GM19455 (cell line): Measurements from ENCODE around the gene COX19.

Experiments used
- ATAC-seq: cut with Tn5 transposase; IDR thresholded peaks from one replicate; pipeline ENCODE4 v1.9.1; 2021; ENCODE audit not compliant: unreplicated experiment

Gene COX19, protein sequence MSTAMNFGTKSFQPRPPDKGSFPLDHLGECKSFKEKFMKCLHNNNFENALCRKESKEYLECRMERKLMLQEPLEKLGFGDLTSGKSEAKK

DNA sequence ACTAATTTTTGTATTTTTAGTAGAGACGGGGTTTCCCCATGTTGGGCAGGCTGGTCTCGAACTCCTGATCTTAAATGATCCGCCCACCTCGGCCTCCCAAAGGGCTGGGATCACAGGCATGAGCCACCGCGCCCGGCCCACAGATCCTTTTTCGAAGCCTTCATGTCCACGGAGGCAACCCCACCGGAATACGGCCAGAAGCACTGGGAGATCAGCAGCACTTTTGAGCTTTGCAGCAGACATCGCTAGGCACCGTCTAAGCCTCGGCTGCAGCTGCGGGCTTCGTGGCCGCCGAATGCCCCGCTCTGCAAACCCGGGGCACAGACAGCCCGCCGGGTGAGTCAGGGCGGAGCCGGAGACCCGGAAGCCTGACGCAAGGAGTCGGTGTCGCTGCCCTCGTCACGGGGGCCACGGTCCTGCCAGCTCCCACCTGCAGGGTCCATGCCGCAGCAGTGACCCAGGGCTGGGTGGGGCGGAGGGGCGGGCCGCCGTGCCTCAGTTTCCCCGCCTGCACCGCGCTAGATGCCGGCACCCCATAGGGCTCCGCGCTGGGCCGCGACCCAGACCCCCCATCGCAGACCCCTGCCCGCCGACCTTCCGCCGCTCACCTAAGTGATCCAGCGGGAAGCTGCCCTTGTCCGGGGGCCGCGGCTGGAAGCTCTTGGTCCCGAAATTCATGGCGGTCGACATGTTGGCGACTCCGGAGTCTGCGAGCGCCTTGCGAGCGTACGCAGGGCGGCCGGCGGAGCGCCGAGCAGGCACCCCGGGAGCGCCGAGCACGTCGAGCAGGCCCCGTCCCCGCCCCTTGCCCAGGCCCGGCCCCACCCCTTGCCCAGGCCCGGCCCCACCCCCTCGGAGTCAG, at the start of gene COX19:
Gene COX19, minus strand, starts transcription at position 730 of the 862 bp plus-strand sequence. Its CDS starts 40 bp downstream, at position 690.
- peak; percentile 74 for ATAC-seq

DNA sequence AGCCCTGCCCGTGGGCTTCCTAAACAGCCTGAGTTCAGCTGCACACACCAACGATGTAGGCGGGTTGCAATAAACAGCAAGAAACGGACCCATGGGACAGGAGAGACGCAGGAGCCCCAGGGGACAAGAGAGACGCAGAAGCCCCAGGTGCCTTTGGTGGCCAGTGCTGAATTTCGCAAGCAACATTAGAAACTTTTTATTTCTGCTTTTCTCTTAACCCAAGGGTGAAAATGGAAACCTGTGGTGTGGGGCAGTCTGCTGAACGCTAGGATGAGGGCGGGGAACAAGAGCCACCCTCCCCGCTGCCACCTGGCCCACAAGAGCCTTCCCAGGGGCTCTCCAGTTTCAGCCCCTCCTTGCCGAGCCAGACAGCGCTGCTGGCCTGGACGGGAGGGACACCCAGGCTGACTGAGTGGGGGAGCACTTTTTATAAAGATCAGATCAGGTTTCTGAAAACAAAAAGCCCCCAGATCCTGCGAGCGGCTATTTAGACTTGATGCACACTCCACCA, 49.0 kb upstream of the COX19 start:
- ATAC-seq = peak; percentile 51

DNA sequence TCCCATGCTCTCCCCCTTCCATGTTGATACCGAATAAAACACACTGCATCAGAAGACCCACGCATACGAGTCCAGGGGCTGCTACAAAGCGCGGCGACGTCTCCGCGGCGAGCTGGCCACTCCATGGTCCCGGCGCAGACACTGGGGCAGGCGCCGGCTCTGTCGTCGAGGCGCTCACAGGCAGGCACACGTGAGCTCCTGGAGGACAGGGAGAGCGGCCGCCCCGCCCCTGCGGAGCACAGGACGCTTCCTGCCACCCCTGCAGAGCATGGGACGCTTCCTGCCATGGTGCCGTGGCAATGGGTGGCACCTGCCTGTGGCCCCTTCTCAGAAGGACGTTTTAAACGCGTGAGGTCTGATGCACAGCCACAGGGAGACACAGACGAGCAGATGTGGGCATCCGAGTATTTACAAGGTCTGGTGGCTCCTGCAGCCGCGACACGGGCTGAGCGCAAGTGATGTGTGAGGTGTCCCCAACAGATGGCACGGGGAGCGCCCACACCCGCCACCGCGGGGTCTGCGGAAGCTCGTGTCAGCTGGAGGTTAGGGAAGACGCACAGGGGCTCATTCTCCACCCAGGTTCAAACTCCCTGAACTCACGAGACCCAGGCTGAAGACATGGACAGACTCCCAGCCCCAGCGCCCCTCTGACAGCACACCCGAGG, 47.6 kb upstream of the COX19 start:
- ATAC-seq = no peak

DNA sequence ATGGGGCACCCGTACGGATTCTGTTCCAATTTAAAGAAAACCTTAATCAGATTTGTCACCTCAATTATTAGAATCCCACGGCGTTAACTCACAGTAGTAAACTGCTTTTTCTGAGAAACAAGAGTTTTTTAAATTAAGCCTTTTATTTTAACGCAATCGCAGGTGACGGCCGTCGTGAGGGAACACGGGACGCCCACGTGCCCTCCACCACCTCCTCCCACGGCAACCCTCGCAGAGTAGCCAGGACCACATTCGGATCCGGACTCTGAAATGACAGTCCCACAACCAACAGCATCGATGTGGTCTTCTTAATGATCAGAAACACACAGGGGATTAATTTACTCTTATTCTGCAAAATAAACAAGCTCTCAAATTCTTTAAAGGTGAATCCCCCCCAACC, 47.0 kb upstream of the COX19 start:
- no peak for ATAC-seq

DNA sequence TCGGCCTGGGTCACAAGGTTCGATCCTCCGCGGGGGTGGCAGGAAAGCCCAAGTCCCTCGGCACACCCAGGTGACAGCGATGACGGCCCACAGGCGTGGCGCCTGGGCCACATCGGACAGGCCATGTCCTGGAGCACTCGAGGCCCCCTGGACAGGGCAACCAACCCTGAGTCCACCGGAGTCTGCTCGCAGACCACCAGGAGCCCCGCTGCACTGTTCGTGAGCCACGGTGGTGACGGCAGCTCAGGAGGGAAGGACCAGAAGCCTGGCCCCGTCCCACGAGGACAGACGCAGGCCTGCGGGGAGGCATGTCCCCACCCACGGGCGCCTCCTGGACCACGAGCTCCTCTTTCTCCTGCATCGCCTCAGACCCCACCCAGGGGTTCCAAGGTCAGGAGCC, 46.6 kb upstream of the COX19 start:
- no peak for ATAC-seq

DNA sequence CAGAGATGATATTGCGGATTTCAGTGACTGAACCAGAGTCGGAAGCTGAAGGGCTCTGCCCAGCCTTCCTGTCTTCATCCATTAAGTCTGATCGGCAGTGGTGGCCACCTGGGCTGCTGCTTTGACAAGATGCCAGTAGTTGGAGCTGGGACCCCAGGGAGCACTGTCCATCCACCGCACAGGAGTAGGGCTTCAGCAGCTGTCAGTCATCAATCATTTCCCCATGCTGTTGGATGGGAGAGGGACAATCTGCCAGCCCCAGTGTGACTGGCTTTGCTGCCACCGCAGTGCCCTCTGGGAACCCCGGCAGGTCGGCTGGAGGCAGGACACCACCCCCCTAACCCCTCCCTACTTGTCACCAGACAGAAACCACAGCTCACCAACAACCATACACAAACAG, 46.0 kb upstream of the COX19 start:
- ATAC-seq = no peak

DNA sequence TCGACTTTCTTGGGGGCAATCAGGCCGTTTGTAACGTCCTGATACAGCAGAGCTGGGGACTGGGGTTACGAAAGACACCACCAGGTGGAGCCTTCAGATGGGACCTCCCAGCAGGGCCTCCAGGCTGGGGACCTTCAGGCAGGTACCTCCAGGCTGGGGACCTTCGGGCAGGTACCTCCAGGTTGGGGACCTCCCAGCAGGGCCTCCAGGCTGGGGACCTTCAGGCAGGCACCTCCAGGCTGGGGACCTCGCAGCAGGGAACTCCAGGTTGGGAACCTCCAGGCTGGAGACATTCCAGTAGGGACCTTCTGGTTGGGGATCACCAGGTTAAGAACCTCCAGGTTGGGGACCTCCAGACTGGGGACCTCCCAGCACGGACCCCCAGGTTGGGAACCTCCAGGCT, 45.5 kb upstream of the COX19 start:
- ATAC-seq = no peak

DNA sequence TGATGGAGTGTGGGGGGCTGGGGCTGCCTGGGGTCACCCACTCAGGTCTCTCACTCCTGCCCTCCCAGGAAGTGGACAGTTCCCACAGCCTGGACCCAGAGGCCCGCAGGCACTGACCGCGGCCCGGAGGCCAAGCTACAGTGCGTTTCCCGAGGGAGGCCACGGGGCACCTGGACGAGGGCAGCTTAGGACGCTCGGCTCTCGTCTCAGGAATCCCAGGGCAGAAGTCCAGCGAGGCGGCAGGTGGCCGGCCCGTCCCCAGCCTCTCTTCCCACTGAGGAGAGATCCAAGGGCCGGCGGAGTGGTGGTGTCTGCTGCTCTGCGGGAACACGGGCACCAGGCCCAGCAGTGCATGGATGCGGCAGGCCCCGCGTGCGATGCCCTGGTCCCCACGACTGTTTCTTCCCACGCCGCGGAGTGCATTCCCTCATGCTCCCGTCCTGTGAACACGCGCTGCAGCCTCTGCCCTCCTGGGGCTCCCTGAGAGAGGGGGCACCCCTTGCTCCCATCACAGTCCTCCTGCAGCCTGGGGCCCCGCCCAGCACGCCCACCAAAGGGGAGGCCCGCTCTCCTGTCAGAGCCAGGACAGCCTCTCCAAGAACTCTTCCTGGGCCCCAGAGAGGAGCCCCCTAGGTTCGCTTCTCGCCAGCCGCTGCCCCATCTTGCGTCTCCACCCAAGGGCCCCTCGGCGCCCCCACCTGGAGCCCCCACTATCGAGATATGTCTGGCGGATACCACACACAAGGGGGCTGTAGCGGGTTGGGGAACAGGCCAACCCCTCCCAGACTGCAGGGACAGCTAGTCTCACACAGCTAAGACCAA, 44.7 kb upstream of the COX19 start:
- ATAC-seq = no peak

DNA sequence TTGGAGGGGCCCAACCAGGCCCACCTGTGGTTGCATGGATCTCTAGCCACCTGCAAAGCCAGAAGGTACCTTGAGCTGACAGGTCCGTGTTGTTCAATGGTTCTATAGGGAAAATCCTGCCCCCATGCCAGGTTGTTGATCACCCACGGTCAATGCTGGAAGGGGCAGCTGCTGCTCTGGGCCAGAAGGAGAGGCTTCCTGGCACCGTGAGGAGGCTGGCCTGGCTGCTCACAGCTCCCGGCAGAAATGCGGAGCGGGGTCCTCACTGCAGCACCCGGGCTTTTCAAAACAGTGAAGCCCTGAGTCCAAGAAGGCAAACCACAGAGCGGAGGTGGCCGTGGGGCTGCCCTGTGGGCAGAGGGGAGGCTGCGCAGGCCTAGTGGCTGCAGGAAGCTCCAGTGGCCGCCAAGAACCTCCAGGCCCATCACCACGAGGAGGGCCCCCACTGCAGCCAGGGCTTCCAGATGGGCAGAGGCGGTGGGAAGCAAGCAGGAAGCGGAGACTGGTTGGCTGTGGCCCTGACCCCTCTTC, 44.0 kb upstream of the COX19 start:
- no peak for ATAC-seq

DNA sequence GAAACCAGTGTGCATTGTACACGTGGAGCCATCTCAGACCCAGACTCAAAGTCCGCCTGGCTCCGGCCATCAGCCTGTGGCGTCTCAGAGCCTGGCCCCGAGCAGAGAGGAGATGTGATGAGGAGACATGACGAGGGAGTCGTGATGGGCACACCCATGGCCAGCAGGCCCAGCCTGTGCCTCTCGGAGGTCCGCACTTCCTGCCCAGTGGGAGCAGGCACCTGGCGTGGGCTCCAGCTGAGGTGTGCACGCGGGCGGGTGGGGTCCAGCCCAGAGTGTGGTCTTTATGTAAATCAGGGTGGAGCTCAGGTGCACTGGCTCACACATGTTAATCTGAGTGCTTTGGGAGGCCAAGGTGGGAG, 43.0 kb upstream of the COX19 start:
- no peak for ATAC-seq

DNA sequence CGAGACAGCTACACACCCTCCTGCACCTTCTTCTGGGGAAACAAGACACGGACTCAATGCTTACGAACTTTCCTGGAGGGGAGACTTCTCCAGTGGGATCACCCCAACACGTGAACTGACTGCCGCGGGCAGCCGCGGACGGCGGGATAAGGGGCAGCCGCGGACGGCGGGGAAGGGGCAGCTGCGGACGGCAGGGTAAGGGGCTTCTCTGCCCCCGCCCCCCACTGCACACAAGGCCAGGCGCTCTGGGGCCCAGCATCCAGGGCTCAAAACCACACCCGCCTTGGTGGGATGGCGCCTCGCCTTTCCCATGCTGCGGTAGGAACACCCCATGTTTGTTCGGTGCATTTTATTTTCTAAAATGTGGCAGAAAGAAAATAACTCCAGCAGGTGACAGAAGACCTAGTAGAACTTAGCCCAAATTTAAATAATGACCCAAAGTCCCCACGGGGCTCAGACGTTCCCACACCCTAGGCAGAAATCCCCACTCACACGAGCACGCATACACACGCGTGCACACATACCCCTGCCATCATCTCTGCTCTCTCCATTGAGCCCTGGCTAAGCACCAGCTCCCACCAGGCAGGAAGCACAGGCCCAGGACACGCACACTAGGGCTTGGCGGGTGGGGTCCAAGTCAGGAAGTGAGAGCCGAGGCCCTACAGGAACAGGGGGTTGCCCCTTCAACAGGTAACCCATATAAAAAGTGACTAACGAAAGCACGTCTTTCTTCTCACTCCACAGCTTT, 42.4 kb upstream of the COX19 start:
- ATAC-seq = no peak

DNA sequence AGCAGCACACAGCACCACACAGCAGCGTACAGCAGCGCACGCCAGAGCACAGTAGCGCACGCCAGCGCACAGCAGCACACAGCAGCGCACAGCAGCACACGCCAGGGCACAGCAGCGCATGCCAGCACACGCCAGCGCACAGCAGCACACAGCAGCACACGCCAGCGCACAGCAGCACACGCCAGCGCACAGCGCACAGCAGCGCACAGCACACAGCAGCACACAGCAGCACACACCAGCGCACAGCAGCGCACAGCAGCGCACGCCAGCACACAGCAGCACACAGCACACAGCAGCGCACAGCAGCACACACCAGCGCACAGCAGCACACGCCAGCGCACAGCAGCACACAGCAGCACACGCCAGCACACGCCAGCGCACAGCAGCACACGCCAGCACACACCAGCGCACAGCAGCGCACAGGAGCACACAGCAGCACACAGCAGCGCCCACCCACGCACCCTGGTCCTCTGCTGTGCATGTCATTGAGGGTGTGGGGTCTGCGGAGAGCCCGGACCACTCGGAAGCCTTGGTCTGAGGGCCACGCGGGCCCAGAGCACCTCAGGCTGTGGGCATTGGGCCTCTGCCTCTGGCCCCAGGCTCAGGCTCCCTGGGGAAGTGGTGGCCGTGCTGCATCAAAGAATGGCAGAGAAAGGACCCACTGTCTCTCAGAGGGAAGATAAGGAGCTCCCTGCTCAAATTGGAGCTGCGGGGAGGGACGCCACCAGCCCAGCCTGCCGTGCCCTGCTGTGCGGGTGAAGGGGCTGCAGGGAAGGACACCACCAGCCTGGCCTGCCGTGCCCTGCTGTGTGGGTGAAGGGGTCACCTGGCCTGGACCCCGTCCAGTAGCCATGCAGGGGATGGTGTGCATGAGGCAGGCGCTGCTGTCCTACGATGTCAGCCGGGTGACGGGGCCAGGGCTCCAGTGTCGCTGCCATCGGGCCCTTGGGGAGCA, 41.5 kb upstream of the COX19 start:
- no peak for ATAC-seq

DNA sequence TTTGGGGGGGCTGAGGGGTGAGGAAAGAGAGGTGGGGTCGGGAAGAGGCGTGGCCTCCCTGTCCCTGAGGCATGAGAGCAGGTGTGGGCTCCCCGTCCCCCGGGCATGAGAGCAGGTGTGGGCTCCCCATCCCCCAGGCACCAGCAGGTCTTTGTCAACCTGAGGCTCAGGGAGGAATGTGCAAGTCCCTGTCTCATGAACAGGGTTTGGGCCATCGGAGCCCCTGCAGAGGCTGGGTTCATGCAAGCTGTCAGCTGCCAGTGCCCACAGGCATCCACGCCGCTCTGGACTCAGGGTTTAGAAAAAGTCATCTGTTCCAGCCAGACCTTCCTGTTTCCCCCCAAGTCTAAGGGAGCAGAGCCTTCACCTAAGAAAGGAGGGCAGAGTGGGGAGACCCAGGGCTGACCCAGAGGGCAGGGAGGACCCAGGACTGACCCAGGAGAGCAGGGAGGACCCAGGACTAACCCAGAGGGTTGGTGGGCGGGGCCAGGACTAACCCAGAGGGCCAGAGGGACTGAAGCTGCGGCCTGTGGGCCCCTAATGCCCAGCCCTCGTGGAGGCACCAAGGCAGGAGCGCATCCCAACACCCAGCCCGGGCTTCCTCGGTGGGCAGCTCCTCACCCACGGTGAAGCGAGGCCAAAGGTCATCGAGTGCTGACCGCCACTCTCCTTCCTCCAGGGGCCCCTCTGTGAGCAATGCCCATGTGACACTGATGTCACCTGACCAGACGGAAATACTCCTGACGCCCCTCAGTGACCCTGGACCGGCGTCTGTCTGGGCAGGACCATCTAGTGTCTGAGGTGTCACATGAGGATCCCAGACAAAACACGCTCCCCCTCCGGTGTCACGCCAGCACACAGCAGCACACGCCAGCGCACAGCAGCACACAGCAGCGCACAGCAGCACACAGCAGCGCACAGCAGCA, 40.1 kb upstream of the COX19 start:
- ATAC-seq = no peak

DNA sequence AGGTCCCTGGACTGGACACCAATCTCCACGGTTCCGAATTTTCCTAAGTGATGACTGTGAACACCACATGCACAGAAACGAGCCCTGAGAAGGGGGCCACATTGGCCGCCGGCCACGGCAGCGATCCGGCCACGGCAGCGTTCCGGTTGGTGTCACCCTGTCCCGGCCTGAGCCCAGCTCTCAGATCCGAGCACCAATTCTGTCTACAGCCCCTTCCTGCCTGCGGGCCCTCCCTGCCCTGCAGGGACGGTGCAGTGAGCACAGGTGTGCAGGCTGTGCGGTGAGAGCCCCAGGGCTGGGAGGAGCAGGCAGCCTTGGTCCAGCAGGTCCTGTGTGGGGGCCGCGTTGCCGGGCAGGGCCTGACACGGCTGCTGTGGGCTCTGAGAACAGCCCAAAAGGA, 39.3 kb upstream of the COX19 start:
- no peak for ATAC-seq

DNA sequence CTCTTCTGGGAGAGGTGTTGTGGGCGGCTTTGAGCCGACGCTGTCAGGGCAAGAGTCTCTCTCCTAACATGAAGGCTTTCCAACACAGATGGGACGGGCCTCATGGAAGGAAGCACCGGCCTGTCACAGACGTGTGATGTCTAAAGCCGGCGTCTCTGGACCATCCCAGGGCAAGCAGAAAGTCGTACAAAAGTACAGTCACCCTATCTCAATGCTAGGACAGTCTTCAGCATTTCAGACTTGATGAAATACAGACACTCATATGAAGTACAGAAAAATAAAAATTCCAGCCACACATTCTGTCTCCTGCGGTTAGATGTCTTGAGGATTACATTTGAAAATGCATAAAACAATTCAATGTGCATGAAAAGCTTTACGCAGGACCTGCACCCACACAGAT, 38.2 kb upstream of the COX19 start:
- ATAC-seq = no peak

DNA sequence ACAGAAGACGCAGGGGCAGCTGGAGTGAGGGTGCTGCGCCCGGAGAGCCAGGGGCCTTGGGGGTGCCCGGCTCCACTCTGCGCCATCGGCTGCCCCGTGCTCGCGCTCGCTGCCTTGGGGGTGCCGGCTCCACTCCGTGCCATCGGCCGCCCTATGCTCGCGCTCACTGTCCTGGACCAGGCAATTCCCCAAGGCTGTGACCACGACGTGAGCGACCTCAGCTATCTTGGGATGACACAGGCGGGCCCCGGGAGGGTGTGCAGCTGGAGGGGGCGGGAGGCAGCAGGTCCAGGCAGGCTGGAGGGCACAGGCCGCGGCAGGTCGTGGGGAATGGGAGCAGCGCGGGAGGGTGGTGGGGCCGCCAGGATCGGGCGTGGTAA, 37.4 kb upstream of the COX19 start:
- no peak for ATAC-seq

DNA sequence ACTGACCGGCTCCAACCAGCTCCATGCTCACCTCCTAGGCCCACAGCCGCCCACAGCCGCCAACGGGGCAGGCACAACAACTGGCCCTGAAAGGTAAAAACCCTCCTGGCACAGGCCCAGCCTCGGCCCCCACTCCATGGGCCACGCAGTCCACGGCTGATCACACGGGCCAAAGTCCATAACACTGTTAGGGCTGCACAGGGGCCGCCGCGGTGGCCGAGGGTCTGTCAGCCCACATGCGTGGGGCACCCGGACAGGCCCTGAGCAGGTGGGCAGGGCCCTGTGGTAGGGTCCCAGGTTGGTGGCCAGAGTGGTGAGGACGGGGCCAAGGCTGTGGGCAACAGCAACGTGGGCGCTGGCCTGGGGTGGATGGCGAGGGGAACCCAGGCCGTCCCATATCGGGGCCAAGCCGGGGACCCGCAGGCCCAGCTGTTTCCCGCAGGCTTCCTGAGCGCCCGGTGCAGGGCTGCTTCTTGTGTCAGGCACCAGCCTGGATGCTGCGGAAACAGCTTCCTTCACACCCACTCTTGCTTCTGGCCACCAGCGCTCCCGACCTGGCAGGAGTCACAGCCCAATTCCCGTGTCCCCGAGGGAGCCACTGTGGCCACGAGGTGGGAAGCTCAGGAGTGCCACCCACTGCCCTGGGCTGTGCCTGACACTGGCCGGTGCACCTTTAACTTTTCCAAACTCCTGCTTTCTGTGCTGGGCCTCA, 36.8 kb upstream of the COX19 start:
- ATAC-seq = no peak
